H1 (cell line): ENCODE data around the gene SHISA9. TPM values are rescaled to one million over a fixed set of nuclear protein-coding genes. Genes with fewer than 3 reads are reported as not detected.

ENCODE experiments used
- CTCF ChIA-PET: fragments of 300-600 bp; sonication (Branson Sonifier 250); formaldehyde crosslinking; loops from one replicate; lab custom pipeline; 2021; ENCODE audit not compliant: partially characterized antibody; lab: Charles Lee
- POLR2A ChIA-PET: fragments of 300-600 bp; sonication (Branson Sonifier 250); formaldehyde crosslinking; loops from one replicate; lab custom pipeline; 2021; ENCODE audit warnings: inconsistent platforms; ENCODE audit not compliant: partially characterized antibody; lab: Charles Lee
- DNase-seq, 2 experiments: peaks; one replicate each; pipeline versions ENCODE4 v3.0.0 to v3.0.0-alpha.2; 2010 to 2022; ENCODE audit warnings: low spot score in 2 of 2, low read depth in 1 of 2, mixed read lengths in 1 of 2
- FAIRE-seq: peaks from 2 replicates; lab custom pipeline; 2011; peaks lifted over from hg19 to GRCh38; lab: Jason Lieb, UNC
- H2AFZ ChIP-seq: 2 replicates; pipeline ENCODE4 v1.8.1; 2012; ENCODE audit warnings: low read length, inconsistent platforms
- H2AK5ac ChIP-seq: 2 replicates; pipeline ENCODE4 v1.6.1; 2013; ENCODE audit warnings: low read depth, low read length
- H2BK120ac ChIP-seq: replicated peaks from 2 replicates; pipeline ENCODE3; 2013; ENCODE audit warnings: low read depth, low read length, inconsistent platforms
- H2BK12ac ChIP-seq: 2 replicates; pipeline ENCODE4 v1.6.1; 2013; ENCODE audit warnings: low read depth, low read length
- H2BK15ac ChIP-seq: 2 replicates; pipeline ENCODE4 v1.6.1; 2013; ENCODE audit warnings: low read length
- H2BK20ac ChIP-seq: 2 replicates; pipeline ENCODE4 v1.6.1; 2013; ENCODE audit warnings: low read length
- H2BK5ac ChIP-seq: 2 replicates; pipeline ENCODE4 v1.6.1; 2013; ENCODE audit warnings: low read depth, low read length
- H3K14ac ChIP-seq: 2 replicates; pipeline ENCODE4 v1.6.1; 2013; ENCODE audit warnings: inconsistent platforms; ENCODE audit not compliant: insufficient read length
- H3K18ac ChIP-seq: 2 replicates; pipeline ENCODE4 v1.6.1; 2013; ENCODE audit warnings: low read length; ENCODE audit errors: extremely low read depth
- H3K23ac ChIP-seq: 2 replicates; pipeline ENCODE4 v1.6.1; 2013; ENCODE audit warnings: inconsistent platforms; ENCODE audit not compliant: insufficient read length
- H3K23me2 ChIP-seq: 2 replicates; pipeline ENCODE4 v1.6.1; 2013; ENCODE audit warnings: low read depth, low read length
- H3K27ac ChIP-seq: 2 replicates; pipeline ENCODE4 v1.6.1; 2011; ENCODE audit warnings: low read depth, low read length, inconsistent platforms
- H3K27me3 ChIP-seq, 4 experiments: replicated peaks in 1 of 4; 1 replicate in 1 of 4; 2 replicates in 3 of 4; pipeline versions ENCODE4 v1.6.1 to v1.8.1; 2011 to 2013; ENCODE audit warnings: low read length in 3 of 4, mild to moderate bottlenecking in 3 of 4, inconsistent platforms in 2 of 4, mixed read lengths in 2 of 4, moderate library complexity in 1 of 4; ENCODE audit not compliant: control insufficient read depth in 3 of 4, insufficient read depth in 3 of 4; ENCODE audit errors: extremely low read depth in 1 of 4
- H3K36me3 ChIP-seq, 4 experiments: 2 replicates each; pipeline versions ENCODE4 v1.6.1 to v1.8.1; 2011 to 2013; ENCODE audit warnings: mild to moderate bottlenecking in 4 of 4, low read length in 3 of 4, moderate library complexity in 2 of 4, control low read depth in 1 of 4, inconsistent platforms in 1 of 4; ENCODE audit not compliant: insufficient read depth in 4 of 4, control insufficient read depth in 2 of 4
- H3K4ac ChIP-seq: replicated peaks from 2 replicates; pipeline ENCODE3; 2013; ENCODE audit warnings: low read length, low read depth, mixed read lengths, inconsistent platforms; ENCODE audit not compliant: insufficient read length
- H3K4me1 ChIP-seq, 4 experiments: replicated peaks in 1 of 4; 1 replicate in 1 of 4; 2 replicates in 3 of 4; pipeline versions ENCODE4 v1.6.1 to v1.8.1; 2011 to 2013; ENCODE audit warnings: low read length in 3 of 4, inconsistent platforms in 2 of 4, mixed read lengths in 1 of 4; ENCODE audit not compliant: insufficient read depth in 4 of 4, control insufficient read depth in 3 of 4
- H3K4me2 ChIP-seq, 2 experiments: 2 replicates each; pipeline versions ENCODE4 v1.6.1 to v1.8.1; 2011 to 2013; ENCODE audit warnings: low read depth in 2 of 2, low read length in 2 of 2, control low read depth in 1 of 2, inconsistent platforms in 1 of 2, mild to moderate bottlenecking in 1 of 2; ENCODE audit not compliant: insufficient read depth in 1 of 2
- H3K4me3 ChIP-seq, 4 experiments: fragments of 200-600, 300-600 bp in 1 of 4; sonication (generic), shearing (Covaris generic), sonication (Bioruptor Twin) in 1 of 4; 2 replicates each; pipeline versions ENCODE4 v1.5.1 to v1.8.1; 2011 to 2016; ENCODE audit warnings: low read length in 4 of 4, low read depth in 3 of 4, control low read depth in 2 of 4, inconsistent platforms in 2 of 4, mild to moderate bottlenecking in 2 of 4, mixed read lengths in 1 of 4, moderate library complexity in 1 of 4; ENCODE audit not compliant: insufficient read depth in 2 of 4; ENCODE audit errors: extremely low read depth in 1 of 4
- H3K56ac ChIP-seq: replicated peaks from 2 replicates; pipeline ENCODE3; 2013; ENCODE audit warnings: low read depth, mild to moderate bottlenecking, mixed read lengths, low read length, inconsistent platforms; ENCODE audit not compliant: insufficient read length
- H3K79me1 ChIP-seq: 2 replicates; pipeline ENCODE4 v1.6.1; 2013; ENCODE audit warnings: low read depth, low read length, control low read depth
- H3K79me2 ChIP-seq, 2 experiments: 2 replicates each; pipeline versions ENCODE4 v1.6.1 to v1.8.1; 2012 to 2013; ENCODE audit warnings: low read length in 2 of 2, mild to moderate bottlenecking in 2 of 2, inconsistent platforms in 1 of 2; ENCODE audit not compliant: insufficient read depth in 2 of 2, control insufficient read depth in 1 of 2
- H3K9ac ChIP-seq, 4 experiments: replicated peaks in 1 of 4; 1 replicate in 1 of 4; 2 replicates in 3 of 4; pipeline versions ENCODE4 v1.6.1 to v1.8.1; 2011 to 2013; ENCODE audit warnings: low read depth in 3 of 4, low read length in 3 of 4, control low read depth in 2 of 4, mild to moderate bottlenecking in 2 of 4, moderate library complexity in 2 of 4, inconsistent platforms in 1 of 4; ENCODE audit errors: extremely low read depth in 1 of 4
- H3K9me3 ChIP-seq, 2 experiments: 2 replicates each; pipeline versions ENCODE4 v1.6.1 to v1.8.1; 2012 to 2013; ENCODE audit warnings: mild to moderate bottlenecking in 2 of 2, moderate library complexity in 2 of 2, control low read depth in 1 of 2, inconsistent platforms in 1 of 2, low read depth in 1 of 2, low read length in 1 of 2, mixed read lengths in 1 of 2; ENCODE audit not compliant: insufficient read depth in 2 of 2
- H4K20me1 ChIP-seq, 2 experiments: replicated peaks in 1 of 2; 2 replicates each; pipeline versions ENCODE3 to v1.8.1; 2011 to 2013; ENCODE audit warnings: inconsistent platforms in 2 of 2, low read length in 2 of 2, mild to moderate bottlenecking in 1 of 2; ENCODE audit not compliant: insufficient read depth in 2 of 2, control insufficient read depth in 1 of 2
- H4K5ac ChIP-seq: 2 replicates; pipeline ENCODE4 v1.6.1; 2013; ENCODE audit warnings: low read length, low read depth, mixed read lengths, inconsistent platforms; ENCODE audit not compliant: insufficient read length
- H4K8ac ChIP-seq: 2 replicates; pipeline ENCODE4 v1.8.0; 2013; ENCODE audit warnings: mild to moderate bottlenecking, moderate library complexity, low read length, inconsistent platforms; ENCODE audit not compliant: insufficient read depth; ENCODE audit errors: extremely low read depth
- H4K91ac ChIP-seq: replicated peaks from 2 replicates; pipeline ENCODE3; 2013; ENCODE audit warnings: low read length, mixed read lengths, inconsistent platforms; ENCODE audit not compliant: insufficient read length
- BCL11A ChIP-seq, 2 experiments: IDR thresholded peaks; one replicate each; pipeline ENCODE4 v1.6.1; 2011; ENCODE audit warnings: low read depth in 2 of 2, low read length in 2 of 2, mild to moderate bottlenecking in 2 of 2
- CBX8 ChIP-seq: fragments of 300-800, 300-1000 bp; sonication (generic); IDR thresholded peaks from 2 replicates; pipeline ENCODE4 v1.7.1; 2016; ENCODE audit warnings: low read depth, low read length, borderline replicate concordance
- CREB1 ChIP-seq: IDR thresholded peaks from 2 replicates; pipeline ENCODE4 v1.6.1; 2012; ENCODE audit warnings: inconsistent platforms
- EZH2 ChIP-seq: fragments of 200-600 bp; sonication (generic); IDR thresholded peaks from 2 replicates; pipeline ENCODE4 v1.7.1; 2012; ENCODE audit warnings: low read depth, mild to moderate bottlenecking, moderate library complexity, low read length, inconsistent platforms; ENCODE audit not compliant: severe bottlenecking
- GTF2F1 ChIP-seq: IDR thresholded peaks from 2 replicates; pipeline ENCODE4 v1.6.1; 2012; ENCODE audit warnings: low read depth, low read length, improper control_type of control experiment, borderline replicate concordance
- KDM4A ChIP-seq: IDR thresholded peaks from one replicate; pipeline ENCODE4 v1.7.1; 2012; ENCODE audit warnings: low read depth, mild to moderate bottlenecking, moderate library complexity, low read length, inconsistent platforms; ENCODE audit not compliant: severe bottlenecking
- MAFK ChIP-seq: IDR thresholded peaks from 2 replicates; pipeline ENCODE4 v1.6.1; 2012; ENCODE audit warnings: low read depth, mild to moderate bottlenecking, improper control_type of control experiment, low read length
- POLR2A ChIP-seq, 2 experiments: IDR thresholded peaks; 1 replicate in 1 of 2; 2 replicates in 1 of 2; pipeline ENCODE4 v1.6.1; 2011; ENCODE audit warnings: low read depth in 2 of 2, low read length in 2 of 2, mild to moderate bottlenecking in 2 of 2; ENCODE audit errors: control extremely low read depth in 1 of 2
- RBBP5 ChIP-seq: IDR thresholded peaks from 2 replicates; pipeline ENCODE4 v1.7.1; 2012; ENCODE audit warnings: low read depth, mild to moderate bottlenecking, inconsistent platforms, low read length, moderate library complexity, borderline replicate concordance
- SIN3A ChIP-seq, 2 experiments: IDR thresholded peaks in 1 of 2; conservative IDR thresholded peaks in 1 of 2; 2 replicates each; pipeline ENCODE4 v1.6.1; 2011 to 2012; ENCODE audit warnings: low read length in 2 of 2, improper control_type of control experiment in 1 of 2, low read depth in 1 of 2, mild to moderate bottlenecking in 1 of 2
- TAF1 ChIP-seq: IDR thresholded peaks from 2 replicates; pipeline ENCODE4 v1.6.1; 2011; ENCODE audit warnings: mild to moderate bottlenecking, low read depth, low read length
- YY1 ChIP-seq: IDR thresholded peaks from 2 replicates; pipeline ENCODE4 v1.6.1; 2011; ENCODE audit warnings: low read depth, mild to moderate bottlenecking, low read length
- WGBS, 2 experiments: shearing (Covaris generic) in 1 of 2; methylation state at CpG; one replicate each; pipeline versions ENCODE4 v1.1.6 to v1.1.7; 2013 to 2015; ENCODE audit warnings: low lambda C conversion rate in 2 of 2, mixed read lengths in 2 of 2, inconsistent platforms in 1 of 2, low coverage in 1 of 2, missing lambda C conversion rate in 1 of 2; ENCODE audit not compliant: insufficient replicate concordance in 2 of 2, insufficient coverage in 1 of 2, insufficient read length in 1 of 2; ENCODE audit errors: extremely low coverage in 1 of 2, missing lambda C conversion rate in 1 of 2; 5-methylcytosine and 5-hydroxymethylcytosine counted together
- polyA plus RNA-seq, 7 experiments: library from polyadenylated mRNA; depleted of rRNA in 3 of 7; stranded (reverse) in 5 of 7; unstranded in 2 of 7; fragments of >200 nt in 5 of 7; fragments of 200-250 nt in 2 of 7; gene quantifications; 1 replicate in 5 of 7; 2 replicates in 1 of 7; 4 replicates in 1 of 7; pipeline versions ENCODE4 v1.2.1 to v1.2.3, GENCODE V29; 2011 to 2013; ENCODE audit warnings: missing spikeins in 2 of 7, mixed read lengths in 2 of 7
- total RNA-seq: library from RNA; stranded (reverse); fragmentation: NEBNext Ultra II Directional; extraction: Animal tissue kit (Norgen Biotek cat#: 25700); gene quantifications from 2 replicates; pipeline ENCODE4 v1.2.1, GENCODE V29; 2021
- TF ChIP-seq, protein P1 (sequence below): IDR thresholded peaks from 2 replicates; pipeline ENCODE4 v1.6.1; 2011; ENCODE audit warnings: low read length, improper control_type of control experiment

The SHISA9 gene
- total and polyA plus RNA-seq, 2 of the 8 experiments (the other 6 are each of a cell fraction or from before 2014, with no cell fraction given), result 25.6 to 39.8 TPM

DNA sequence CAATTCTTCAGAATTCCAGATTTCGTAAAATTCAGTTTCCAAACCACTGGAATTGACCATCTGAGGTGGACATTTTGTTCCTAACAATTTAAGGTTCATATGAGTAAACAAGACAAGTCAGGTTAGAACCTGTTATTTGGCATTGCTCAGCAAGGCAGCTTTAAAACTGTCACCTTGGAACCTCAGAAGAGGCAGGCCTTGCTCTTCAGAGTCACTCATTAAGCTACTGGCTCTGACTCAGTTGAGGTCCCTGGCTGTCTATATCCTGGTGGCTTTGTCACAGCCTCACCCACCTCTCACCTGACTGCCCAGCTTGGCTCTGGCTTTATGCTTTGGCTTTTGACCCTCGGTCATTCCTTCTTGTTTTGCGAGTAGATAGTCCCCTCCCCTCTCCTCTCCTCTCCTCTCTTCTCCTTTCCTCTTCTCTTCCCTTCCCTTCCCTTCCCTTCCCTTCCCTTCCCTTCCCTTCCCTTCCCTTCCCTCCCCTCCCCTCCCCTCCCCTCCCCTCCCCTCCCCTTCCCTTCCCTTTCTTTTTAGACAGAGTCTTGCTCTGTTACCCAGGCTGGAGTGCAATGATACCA lies 238.4 kb downstream of the SHISA9 start:
- Histone ChIP-seq H3K4ac (no peak overlapping the region), H3K79me2 (peaks cover 0 to 10% of the 10 kb centered on the region in 2 experiments; a peak in 1 of 4 replicates), H3K27me3 (no peaks in the 10 kb centered on the region), H3K18ac (no peak overlapping the region), H2BK15ac (no peak overlapping the region), H3K79me1 (peaks cover 2% of the 10 kb centered on the region; the same call in 1 of the 2 replicates), H3K4me3 (no peak overlapping the region), H3K9me3 (no peaks in the 10 kb centered on the region; a peak in 1 of 4 replicates), H4K20me1 (no peaks in the 10 kb centered on the region), H3K23ac (no peak overlapping the region), H3K27ac (no peak overlapping the region), H2BK120ac (no peak overlapping the region), H3K14ac (no peak overlapping the region), H2AFZ (no peak overlapping the region), H2BK20ac (0 out of 2 replicates have a peak overlapping the region, but pooled peaks have one; percentile 55), H3K23me2 (no peaks in the 10 kb centered on the region), H4K91ac (no peak overlapping the region), H2BK12ac (no peak overlapping the region), H3K36me3 (no peaks in the 10 kb centered on the region), H4K8ac (no peak overlapping the region), H3K4me2 (no peak overlapping the region), H2AK5ac (no peak overlapping the region), H3K4me1 (no peaks in the 10 kb centered on the region), H3K9ac (no peak overlapping the region), H4K5ac (no peak overlapping the region), H2BK5ac (no peak overlapping the region), H3K56ac (no peak overlapping the region)
- ChIA-PET CTCF (no interaction called here), POLR2A (no interaction called here)
- FAIRE-seq, result no peak
- no peak for DNase-seq
- 90% methylated on average over 1 of the region's 3 CpGs; no CpG with 5 or more reads in 1 of the 2 experiments for WGBS, 2 experiments
- TF ChIP-seq GTF2F1, result no peak
- TF ChIP-seq, protein P1, sequence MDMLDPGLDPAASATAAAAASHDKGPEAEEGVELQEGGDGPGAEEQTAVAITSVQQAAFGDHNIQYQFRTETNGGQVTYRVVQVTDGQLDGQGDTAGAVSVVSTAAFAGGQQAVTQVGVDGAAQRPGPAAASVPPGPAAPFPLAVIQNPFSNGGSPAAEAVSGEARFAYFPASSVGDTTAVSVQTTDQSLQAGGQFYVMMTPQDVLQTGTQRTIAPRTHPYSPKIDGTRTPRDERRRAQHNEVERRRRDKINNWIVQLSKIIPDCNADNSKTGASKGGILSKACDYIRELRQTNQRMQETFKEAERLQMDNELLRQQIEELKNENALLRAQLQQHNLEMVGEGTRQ, result no peak
- TF ChIP-seq POLR2A (IDR thresholded peaks at IDR 0.05; ENCODE audit: control extremely low read depth in 1 of 2, low read depth in 2 of 2, low read length in 2 of 2), result no peak
- no peak for TF ChIP-seq MAFK
- no peak for TF ChIP-seq RBBP5
- no peak for TF ChIP-seq SIN3A (conservative IDR thresholded peaks at IDR 0.05 in 1 of 2, IDR thresholded peaks at IDR 0.05 in 1 of 2; ENCODE audit: low read depth in 1 of 2, low read length in 2 of 2)
- no peak for TF ChIP-seq TAF1
- TF ChIP-seq CREB1, result no peak
- TF ChIP-seq EZH2, result no peak
- no peak for TF ChIP-seq YY1
- no peak for TF ChIP-seq BCL11A (IDR thresholded peaks at IDR 0.05; ENCODE audit: low read depth in 2 of 2, low read length in 2 of 2)
- no peak for TF ChIP-seq CBX8
- no peak for TF ChIP-seq KDM4A
